Right atrium auricular region (tissue), 2 donors: ENCODE data around the gene FKBP10. TPM values are rescaled to one million over a fixed set of nuclear protein-coding genes. Genes with fewer than 3 reads are reported as not detected.

Experiments
- DNase-seq: peaks from one replicate; pipeline ENCODE4 v3.0.0-alpha.2; 2019; ENCODE audit warnings: low spot score
- H3K27ac ChIP-seq, 2 donors: fragments of 200-600 bp; sonication (generic); 1 replicate in 1 of 2; 2 replicates in 1 of 2; pipeline ENCODE4 v1.5.1; 2016 to 2019
- H3K27me3 ChIP-seq, 2 donors: fragments of 200-600 bp; sonication (generic); one replicate each; pipeline versions ENCODE4 v1.5.1 to v1.6.0; 2017 to 2019
- H3K36me3 ChIP-seq: fragments of 200-600 bp; sonication (generic); one replicate; pipeline ENCODE4 v1.5.1; 2016
- H3K4me1 ChIP-seq, 2 donors: fragments of 200-600 bp; sonication (generic); one replicate each; pipeline versions ENCODE4 v1.5.1 to v1.6.0; 2017 to 2019
- H3K4me3 ChIP-seq, 2 donors: fragments of 200-600 bp; sonication (generic); 1 replicate in 1 of 2; 2 replicates in 1 of 2; pipeline ENCODE4 v1.5.1; 2017 to 2019; ENCODE audit warnings: mild to moderate bottlenecking in 1 of 2, moderate library complexity in 1 of 2
- H3K9me3 ChIP-seq, 2 donors: fragments of 200-600 bp; sonication (generic); one replicate each; pipeline ENCODE4 v1.5.1; 2019
- total RNA-seq, 2 donors: library from RNA; depleted of rRNA; stranded (reverse); fragments of >200 nt; gene quantifications; one replicate each; pipeline ENCODE4 v1.1.0, GENCODE V29; 2016
- TF ChIP-seq, protein P1 (sequence below), 2 donors: fragments of 200-600 bp; sonication (generic); IDR thresholded peaks; one replicate each; pipeline ENCODE4 v1.5.1; 2019; ENCODE audit warnings: antibody characterized with exemption in 2 of 2

FKBP10 gene
- total RNA-seq, 2 donors from 2014 or later = 24.7 to 35.1 TPM

- Histone ChIP-seq H3K4me1 (peaks cover 0 to 98% of the 10 kb centered on the region in 2 donors), H3K9me3 (no peaks in the 10 kb centered on the region), H3K4me3 (no peak overlapping the region), H3K27ac (peak overlapping the region; percentile 97), H3K27me3 (no peaks in the 10 kb centered on the region), H3K36me3 (no peaks in the 10 kb centered on the region)
- no peak for DNase-seq
- TF ChIP-seq, protein P1, sequence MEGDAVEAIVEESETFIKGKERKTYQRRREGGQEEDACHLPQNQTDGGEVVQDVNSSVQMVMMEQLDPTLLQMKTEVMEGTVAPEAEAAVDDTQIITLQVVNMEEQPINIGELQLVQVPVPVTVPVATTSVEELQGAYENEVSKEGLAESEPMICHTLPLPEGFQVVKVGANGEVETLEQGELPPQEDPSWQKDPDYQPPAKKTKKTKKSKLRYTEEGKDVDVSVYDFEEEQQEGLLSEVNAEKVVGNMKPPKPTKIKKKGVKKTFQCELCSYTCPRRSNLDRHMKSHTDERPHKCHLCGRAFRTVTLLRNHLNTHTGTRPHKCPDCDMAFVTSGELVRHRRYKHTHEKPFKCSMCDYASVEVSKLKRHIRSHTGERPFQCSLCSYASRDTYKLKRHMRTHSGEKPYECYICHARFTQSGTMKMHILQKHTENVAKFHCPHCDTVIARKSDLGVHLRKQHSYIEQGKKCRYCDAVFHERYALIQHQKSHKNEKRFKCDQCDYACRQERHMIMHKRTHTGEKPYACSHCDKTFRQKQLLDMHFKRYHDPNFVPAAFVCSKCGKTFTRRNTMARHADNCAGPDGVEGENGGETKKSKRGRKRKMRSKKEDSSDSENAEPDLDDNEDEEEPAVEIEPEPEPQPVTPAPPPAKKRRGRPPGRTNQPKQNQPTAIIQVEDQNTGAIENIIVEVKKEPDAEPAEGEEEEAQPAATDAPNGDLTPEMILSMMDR (IDR thresholded peaks at IDR 0.05) = no peak
These were observed 32.9 kb upstream of the FKBP10 start for GRCh38 chr17:41779954-41780353.

DNA sequence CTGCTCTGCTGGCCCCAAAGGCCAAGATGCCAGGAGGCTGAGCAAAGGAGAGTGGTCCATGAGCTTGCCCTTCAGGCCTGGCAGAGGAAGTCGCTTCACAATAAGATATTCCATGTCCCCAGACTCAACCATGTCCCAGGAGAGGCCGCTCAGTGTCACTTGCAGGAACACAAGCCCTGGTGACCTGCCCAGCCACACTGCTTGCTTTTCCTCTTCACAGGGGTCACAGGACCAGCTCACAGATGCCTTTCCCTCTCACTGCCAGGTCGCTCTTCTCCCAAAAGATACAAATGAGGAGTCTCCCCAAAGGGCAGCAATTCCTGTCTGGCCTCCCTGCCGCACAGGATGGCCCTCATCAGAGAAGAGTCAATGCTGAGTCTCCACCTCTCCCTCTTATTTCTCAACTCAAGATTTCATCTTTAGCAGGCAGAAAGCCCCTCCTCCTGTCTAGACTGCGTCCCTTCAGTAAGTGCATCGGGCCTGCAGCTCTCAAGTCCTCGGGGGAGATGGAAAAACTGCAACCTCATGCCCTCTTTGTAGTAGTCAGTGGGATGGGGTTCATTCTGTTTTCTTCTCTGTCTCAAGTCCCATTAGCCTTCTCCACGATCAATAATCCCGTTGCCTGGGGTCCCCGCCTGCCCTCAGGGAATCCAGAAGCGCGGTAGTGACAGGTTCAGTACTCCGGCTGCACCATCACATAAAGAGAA is 31.2 kb upstream of the FKBP10 start:
- no peak for DNase-seq
- peaks cover 0 to 91% of the 10 kb centered on the region in 2 donors for H3K4me1 ChIP-seq

DNA sequence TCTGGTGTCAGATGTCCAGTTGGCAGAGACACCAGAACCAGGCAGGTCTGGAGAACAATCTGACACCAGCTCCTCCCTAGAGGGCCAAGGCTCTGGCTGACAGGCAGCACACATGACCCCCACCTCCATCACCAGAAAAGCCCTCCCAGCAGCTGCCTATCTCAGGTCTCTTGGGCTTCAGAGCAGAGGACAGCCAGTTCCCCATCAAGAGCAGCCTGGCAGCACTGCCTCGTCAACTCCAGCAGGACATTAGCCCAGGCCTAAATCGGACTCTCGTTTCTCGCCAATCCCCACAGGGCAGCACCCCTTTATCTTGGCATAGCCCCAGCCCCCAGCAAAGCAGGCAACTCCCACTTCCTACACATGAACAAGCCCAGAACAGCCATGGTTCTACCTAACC is 30.7 kb upstream of the FKBP10 start:
- Histone ChIP-seq H3K4me3 (peak overlapping the region in 1 of 2 donors; percentile 9), H3K27ac (peak overlapping the region; percentile 97), H3K36me3 (no peaks in the 10 kb centered on the region), H3K27me3 (no peaks in the 10 kb centered on the region), H3K4me1 (peaks cover 0 to 85% of the 10 kb centered on the region in 2 donors), H3K9me3 (no peaks in the 10 kb centered on the region)
- peak; percentile 83 for DNase-seq
- TF ChIP-seq, protein P1 (IDR thresholded peaks at IDR 0.05) = no peak

More for the DNA sequence above, 31.2 kb upstream of the FKBP10 start:
- Histone ChIP-seq H3K9me3 (no peaks in the 10 kb centered on the region), H3K4me3 (peak overlapping the region in 1 of 2 donors; percentile 9), H3K36me3 (no peaks in the 10 kb centered on the region), H3K27ac (peak overlapping the region; percentile 97), H3K27me3 (no peaks in the 10 kb centered on the region)
- TF ChIP-seq, protein P1 (IDR thresholded peaks at IDR 0.05) = no peak

GRCh38 chr17:41784207-41784744 is 28.5 kb upstream of the FKBP10 start:
- Histone ChIP-seq H3K9me3 (no peaks in the 10 kb centered on the region), H3K27me3 (no peaks in the 10 kb centered on the region), H3K36me3 (no peaks in the 10 kb centered on the region), H3K4me3 (peak overlapping the region; percentile 85 to 90), H3K27ac (peak overlapping the region; percentile 97), H3K4me1 (peaks cover 0 to 66% of the 10 kb centered on the region in 2 donors)
- no peak for DNase-seq
- TF ChIP-seq, protein P1 (IDR thresholded peaks at IDR 0.05) = no peak

DNA sequence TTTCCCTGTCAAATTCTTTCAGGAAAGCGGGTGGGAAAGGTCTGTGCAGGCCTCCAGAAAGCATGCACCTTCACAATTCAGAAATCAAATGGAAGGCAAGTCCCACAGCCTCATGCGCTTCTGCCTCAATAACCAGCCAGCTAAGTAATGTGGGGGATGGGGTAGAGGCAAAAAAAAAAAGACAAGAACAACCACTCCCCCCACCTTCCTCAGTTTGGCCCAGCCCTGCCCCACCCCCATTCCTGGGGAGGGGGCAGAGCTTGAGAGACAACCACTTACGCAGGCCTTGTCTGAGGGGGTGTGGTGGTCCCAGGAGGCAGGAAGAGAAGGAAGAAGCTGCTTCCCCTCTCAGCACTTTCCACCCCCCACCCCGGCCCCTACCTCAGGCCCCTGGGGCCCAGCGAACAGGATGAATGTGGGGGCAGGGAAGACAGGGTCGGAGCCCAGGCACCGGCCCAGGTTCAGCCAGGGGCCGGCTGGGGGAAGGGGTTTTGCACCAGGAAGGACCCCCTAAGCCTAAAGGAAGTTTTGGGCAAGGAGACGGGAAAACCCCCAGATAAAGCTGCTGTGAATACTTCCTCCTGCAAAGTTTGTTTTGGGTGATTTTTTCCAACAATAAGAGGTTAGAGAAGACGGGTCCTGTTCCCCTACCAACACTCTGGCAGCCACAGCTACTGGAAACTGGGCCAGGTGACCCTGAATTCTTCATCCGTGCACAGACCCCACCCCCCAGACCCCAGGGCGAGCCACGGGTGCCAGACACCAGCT is 27.5 kb upstream of the FKBP10 start:
- TF ChIP-seq, protein P1 (IDR thresholded peaks at IDR 0.05) = no peak
- no peaks in the 10 kb centered on the region for H3K36me3 ChIP-seq
- H3K4me3 ChIP-seq = peak overlapping the region; percentile 85 to 90
- H3K27ac ChIP-seq = peak overlapping the region; percentile 97
- no peaks in the 10 kb centered on the region for H3K27me3 ChIP-seq
- no peak for DNase-seq
- H3K9me3 ChIP-seq = no peaks in the 10 kb centered on the region
- H3K4me1 ChIP-seq = peaks cover 0 to 56% of the 10 kb centered on the region in 2 donors
